GM10847 (cell line): Measurements from ENCODE around the gene TMEM86B.

Experiments used
- POLR2A ChIP-seq: IDR thresholded peaks from 2 replicates; pipeline ENCODE4 v1.6.1; 2011; ENCODE audit not compliant: insufficient read length; ENCODE audit errors: extremely low read depth

The TMEM86B gene

GRCh38 chr19:55232286-55232602 is 3.7 kb upstream of the TMEM86B start:
- no peak for TF ChIP-seq POLR2A

DNA sequence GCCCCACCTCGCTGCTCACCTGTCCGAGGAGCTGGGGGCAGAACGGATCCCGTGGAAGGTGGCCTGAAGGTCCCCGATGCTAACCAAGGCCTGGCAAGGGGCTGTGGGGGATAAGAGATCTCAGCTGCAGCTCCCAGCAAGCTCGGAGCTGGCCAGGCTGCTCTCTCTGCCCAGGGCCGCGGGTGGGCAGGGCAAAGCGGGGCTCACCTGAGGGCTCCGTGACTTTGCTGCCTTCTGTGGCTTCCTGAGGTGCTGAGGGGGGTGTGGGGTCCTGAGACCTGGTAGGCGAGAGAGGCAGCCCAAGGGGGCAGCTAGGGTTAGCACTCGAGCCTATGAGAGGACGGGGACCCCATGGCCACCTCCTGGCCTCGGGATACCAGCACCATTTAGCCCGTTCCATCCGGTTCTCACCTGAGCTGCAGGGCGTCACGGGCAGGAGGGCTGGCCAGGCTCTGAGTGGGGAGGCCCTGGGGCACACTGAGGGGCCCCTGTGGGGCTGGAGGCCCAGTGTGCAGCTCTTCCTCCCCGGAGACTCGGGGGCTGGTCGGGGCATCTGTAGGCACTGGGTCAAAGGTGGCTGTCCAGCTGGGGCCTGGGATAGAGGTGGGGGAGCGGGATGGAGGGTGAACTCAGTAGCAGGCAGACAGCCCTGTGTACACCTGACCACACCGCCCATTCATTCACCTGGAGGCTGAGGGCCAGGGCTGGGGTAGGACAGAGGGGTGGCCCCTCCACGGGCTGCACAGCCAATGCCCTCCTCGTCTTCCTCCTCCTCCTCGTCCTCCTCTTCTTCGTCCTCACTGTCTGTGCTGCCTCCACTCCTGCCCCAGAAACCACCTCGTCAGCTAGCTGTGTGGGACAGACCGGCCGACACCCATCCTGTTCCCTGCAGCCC is 3.1 kb upstream of the TMEM86B start:
- no peak for TF ChIP-seq POLR2A

DNA sequence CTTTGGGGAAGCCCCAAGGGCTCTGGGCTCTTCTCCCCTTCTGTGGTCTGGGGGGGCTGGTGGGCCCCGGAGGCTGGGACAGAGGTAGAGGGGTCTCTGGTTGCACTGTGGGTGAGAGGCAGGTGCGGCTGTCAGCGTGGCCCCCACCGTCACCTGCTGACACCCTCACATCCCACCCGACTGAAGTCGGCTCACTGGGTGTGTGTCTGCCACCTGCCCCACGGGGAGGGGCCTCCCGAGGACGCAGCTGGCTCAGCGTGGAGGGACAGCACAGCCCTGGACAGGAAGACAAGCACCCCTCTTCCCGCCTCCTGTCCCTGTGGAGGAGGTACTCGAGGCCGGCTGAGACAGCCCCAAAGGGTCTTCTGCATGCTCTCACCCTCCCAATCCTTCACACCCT is 2.2 kb upstream of the TMEM86B start:
- no peak for TF ChIP-seq POLR2A

DNA sequence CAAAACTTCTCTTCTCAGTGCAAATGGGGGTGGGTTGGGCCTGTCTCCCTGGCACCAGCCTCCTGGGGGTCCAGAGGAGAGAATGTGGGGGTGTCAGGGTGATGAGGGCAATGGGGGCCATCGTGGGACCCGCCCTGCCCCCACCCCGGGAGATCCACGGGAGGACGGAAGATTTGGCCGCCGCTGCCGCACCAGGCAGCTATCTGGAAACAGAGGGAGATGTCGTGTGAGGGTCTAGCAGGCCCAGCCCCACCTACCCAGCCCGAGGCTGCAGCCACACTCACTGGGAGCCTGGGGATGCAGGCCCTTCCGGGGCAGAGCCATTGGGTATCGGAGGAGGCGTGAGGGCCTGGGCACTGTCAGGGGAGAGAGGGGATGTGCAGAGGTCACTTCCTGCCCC is 1.8 kb upstream of the TMEM86B start:
- TF ChIP-seq POLR2A, result no peak

DNA sequence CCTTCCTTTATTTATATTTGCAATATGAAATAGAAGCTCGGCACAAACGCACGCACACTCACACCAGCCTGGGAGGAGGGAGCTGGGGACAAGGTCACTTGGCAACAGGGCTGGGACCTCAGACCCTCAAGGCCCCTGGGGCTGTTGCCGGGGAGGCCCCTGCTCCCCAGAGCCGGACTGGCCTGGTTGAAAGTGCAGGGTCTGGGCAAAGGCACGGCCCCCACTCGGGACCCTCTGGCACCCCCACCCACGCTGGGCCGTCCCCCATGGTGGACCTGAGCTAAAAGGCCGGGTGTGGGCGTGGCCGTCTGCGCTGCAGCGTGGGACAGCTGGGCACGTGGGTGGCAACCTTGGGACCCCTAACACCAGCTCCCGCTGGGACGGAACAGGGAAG is 1.2 kb upstream of the TMEM86B start:
- TF ChIP-seq POLR2A, result no peak

DNA sequence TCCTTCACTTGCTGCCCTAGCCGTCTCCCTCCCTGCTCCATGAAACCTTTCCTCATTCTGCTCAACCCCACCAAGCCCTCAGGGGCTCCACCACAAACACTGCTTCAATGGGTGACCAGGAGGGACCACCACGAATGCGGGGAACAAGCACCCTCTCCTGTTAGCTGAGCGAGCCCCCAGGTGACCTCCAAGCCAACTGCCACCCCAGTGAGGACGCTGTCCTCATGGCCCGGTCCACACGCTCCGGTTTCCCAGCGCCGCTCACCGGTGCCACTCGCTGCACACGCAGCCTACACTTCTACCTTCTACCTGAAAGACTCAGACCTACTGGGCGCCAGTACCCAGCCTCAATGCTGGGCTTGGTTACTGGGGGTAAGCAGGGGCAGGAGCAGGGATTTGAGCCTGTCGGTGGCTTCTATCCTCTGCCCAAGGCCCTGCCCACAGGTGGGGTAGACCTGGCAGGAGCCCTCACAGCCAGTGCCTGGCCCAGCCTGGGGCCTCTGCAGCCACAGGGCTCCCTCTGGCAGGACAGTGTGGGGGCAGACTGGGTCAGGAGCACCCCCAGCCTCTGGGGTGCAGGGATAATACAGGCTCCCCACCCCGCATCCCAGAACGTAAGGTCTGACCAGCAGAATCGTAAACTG is 704 bp upstream of the TMEM86B start:
- TF ChIP-seq POLR2A, result no peak

DNA sequence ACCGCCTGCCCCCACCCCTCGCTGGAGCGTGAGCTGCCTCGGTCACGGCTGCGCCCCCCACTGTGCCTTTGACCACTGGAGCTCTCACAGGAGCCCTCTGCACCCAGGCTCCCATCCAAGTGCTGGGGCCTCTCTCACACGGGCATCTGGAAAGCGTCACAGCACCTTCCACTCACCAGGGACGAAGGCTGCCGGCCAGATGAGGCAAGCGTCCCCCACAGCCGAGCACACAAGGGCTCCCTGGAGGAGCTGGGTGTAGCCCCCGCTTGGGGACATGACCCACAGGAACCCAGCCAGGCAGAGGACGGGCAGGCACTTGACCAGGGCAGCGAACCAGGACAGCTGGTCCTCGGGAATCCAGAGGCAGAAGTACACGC is 560 bp downstream of the TMEM86B start:
- no peak for TF ChIP-seq POLR2A

DNA sequence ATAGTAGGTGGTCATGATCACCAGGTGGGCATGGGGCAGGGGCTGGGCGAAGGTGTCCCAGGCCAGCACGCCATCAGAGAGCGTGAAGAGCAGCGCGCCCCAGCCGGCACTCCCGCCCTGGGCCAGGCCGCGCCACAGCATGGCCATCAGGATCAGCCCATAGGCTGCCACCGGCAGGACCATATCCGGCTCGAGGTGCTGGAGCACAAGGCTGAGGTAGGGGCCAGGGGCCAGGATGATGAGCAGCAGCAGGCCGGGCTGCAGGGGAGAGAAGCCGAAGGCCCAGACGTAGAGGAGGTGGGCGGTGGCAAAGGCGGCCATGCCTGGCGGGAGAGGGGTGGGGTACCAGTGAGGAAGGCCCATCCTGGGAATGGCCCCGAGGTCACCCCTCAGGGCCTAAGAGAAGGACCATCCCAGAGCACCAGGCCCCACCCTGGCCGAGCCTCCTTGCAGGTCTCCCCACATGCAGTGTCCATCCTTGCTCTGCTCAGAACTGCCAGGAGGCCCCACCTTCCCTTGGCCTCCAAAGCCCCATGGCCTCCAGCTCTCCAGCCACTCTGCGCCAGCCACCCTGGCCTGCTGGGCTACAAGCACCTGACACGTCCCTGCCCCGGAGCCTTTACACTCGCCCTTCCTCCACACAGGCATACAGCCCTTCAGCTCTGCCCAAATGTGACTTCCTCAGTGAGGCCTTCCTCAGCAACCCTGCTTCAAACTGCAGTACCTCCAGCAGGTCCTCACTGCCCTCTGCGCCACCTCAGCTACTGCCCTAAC is 1.1 kb downstream of the TMEM86B start:
- no peak for TF ChIP-seq POLR2A

DNA sequence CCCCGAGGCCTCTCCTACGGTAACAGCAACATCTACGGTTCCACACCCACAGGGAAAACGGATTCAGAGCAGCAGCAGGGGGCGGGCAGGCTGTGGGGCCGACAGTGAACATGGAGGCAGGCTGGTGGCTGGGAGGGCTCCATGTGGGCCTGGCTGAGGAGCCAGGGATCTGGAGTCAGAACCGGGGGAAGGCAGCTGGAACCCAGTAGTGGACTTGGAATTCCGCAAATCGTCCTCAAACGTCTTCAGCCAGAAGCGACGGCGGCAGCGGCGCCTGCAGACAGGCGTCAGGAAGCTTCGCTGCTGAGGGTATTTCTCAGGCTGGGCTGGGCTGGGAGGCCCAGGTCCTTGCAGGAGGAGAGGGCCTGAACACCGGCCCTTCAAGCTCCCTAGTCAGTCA is 1.8 kb downstream of the TMEM86B start:
- no peak for TF ChIP-seq POLR2A

- no peak for TF ChIP-seq POLR2A
Observed at GRCh38 chr19:55226273-55226672, 2.3 kb downstream of the TMEM86B start.

- no peak for TF ChIP-seq POLR2A
Observed at GRCh38 chr19:55225415-55225958, 3.1 kb downstream of the TMEM86B start.

GRCh38 chr19:55224038-55224665 is 4.4 kb downstream of the TMEM86B start:
- TF ChIP-seq POLR2A, result no peak

GRCh38 chr19:55223291-55224037 is 5.1 kb downstream of the TMEM86B start:
- TF ChIP-seq POLR2A, result no peak

GRCh38 chr19:55220525-55220924 is 8.0 kb downstream of the TMEM86B start:
- TF ChIP-seq POLR2A, result no peak

GRCh38 chr19:55216461-55217198 is 11.9 kb downstream of the TMEM86B start:
- no peak for TF ChIP-seq POLR2A
